ENCODE data around the gene SLC5A12.

- no peak for TF ChIP-seq ESRRG (CRISPR knock-in tag; IDR thresholded peaks at IDR 0.05)
- TF ChIP-seq RARB (CRISPR knock-in tag; IDR thresholded peaks at IDR 0.05), result no peak
- TF ChIP-seq ZNF70 (CRISPR knock-in tag; IDR thresholded peaks at IDR 0.05), result no peak
- TF ChIP-seq ARNTL (CRISPR knock-in tag; IDR thresholded peaks at IDR 0.05; ENCODE audit: borderline replicate concordance, low read depth), result no peak
- TF ChIP-seq TSHZ2 (CRISPR knock-in tag; IDR thresholded peaks at IDR 0.05), result no peak
- TF ChIP-seq OSR1 (CRISPR knock-in tag; IDR thresholded peaks at IDR 0.05), result no peak
- no peak for TF ChIP-seq SNAI2 (CRISPR knock-in tag; IDR thresholded peaks at IDR 0.05)
- TF ChIP-seq CREB5 (CRISPR knock-in tag; IDR thresholded peaks at IDR 0.05; ENCODE audit: low read depth), result no peak
- no peak for TF ChIP-seq ZNF8 (CRISPR knock-in tag; IDR thresholded peaks at IDR 0.05)
Measured at GRCh38 chr11:26721948-26722475, at the start of gene SLC5A12.

Data from SK-N-SH treated with all-trans-retinoic acid at 6 μM for 48 hours (cell line).